ENCODE measurements around the gene FAM72A.
"Not testable (repeated sequence)": the region's sequence is repeated elsewhere in the genome, so short reads cannot be mapped to it uniquely, and the experiment has no call there.

Gene FAM72A

DNA sequence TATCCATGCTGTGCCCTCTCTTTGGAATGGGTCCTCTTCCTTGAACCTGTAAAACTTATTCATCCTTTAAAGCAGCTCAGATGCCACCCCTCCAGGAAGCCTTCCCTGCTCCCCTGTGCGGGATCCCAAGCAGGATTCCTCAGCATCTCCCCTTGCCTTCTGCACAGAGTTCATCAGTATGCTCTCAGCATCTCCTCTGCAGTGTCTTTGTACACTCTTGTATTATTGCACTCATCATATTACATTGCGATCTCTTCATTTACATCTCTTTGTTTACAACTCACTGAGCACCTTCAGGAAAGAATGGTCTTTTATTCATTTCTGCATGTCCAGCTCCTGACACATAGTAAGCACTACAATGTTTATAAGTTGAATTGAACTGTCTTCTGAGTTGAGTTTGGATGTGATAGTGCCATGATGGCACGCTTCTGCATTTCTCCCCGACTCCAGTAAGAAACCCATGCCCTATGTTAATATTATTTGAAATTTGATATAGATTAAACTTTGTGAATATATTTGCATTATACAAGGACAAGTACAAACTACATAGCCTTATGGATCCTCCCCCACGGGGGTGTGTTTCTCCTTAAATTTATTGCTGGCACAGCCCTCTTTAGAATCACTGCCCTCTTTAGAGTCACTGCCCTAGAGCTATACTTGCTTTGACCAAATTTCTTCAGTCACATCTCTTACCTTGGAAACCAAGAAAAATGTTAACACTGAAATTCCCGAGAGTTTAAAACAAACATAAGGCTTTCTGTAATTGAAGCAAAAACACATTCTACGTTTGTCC is 13.2 kb upstream of the FAM72A start:
- not testable (repeated sequence) for DNase-seq

- DNase-seq: not testable (repeated sequence)
Observed at GRCh38 chr1:206210802-206211201, 8.2 kb upstream of the FAM72A start.

- not testable (repeated sequence) for DNase-seq
Observed at GRCh38 chr1:206205569-206205968, 2.9 kb upstream of the FAM72A start.

DNA sequence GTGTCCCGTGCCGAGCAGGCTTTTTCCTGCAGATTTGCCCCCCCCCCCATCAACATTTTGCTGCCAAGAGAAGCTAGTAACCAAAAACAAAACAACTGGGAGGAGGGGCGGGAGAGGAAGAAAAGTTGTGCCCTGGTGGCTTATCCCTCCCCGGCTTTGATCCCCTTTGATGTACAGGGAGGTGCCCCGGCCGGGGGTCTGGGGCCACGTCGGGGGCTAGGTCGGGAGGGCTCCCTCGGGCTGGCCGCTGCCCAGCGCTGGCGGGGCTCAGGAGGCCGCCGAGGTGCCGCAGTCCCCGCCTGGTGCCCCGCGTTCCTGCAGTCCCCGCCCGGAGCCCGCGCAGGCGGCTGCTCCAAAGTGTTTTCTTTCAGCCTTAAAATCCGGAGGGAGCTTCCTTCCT is 2.2 kb upstream of the FAM72A start:
- DNase-seq: not testable (repeated sequence)

DNA sequence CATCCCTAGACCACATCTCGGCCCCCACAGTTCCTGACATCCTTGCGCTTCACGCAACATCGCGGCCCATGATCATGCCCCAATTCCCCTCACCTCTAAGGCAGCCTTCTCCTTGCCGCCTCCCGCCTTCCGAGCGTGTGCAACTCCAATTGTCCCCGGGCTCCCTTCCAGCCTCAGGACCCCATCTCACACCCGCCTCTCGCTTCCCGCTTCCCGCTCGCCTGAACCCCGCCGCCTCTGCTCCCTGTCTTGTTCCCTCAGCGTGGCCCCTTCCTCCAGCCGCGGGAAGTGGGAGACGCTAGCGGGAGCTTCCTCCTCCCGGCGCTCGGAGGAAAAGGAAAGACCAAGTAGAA is 1.5 kb upstream of the FAM72A start:
- DNase-seq: not testable (repeated sequence)

DNA sequence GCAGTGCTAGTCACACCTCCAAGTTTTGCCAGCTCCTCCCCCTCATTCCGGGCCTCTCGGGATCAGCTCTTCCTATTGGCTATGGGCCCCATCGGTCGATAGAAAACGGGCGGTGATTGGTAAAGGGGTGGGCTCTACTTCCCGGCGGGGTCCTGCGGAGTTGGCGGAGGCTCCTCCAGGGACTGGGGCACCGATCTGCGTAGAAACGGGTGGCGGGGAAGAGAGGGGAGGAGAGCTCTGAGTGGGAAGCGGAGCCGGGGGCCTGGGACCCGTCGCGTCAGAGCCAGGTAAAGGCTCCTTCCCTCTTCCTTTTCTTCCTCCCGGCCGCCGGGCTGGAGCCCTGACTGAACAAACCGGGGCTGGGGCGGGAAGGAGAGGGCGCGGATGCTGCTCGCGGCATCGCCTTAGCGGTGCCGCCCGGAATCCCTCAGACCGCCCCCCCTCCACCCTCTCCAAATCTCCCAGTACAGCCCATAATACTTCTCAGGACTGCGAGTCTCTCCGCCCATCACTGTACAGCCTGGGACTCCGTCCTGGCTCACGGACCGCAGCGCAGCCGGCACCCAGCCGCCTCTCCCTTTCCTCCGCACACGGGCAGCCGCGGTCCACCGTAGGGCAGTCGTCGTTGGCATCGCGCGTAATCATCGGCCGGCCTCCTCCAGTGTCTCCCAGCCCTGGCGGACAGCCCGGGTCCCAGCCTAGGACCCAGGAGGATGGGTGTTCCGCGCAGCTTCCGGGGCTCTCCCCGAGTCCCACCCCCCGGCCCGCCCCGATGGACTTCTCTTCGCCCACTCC is 922 bp upstream of the FAM72A start, which contains the start of gene SRGAP2:
Gene SRGAP2, plus strand, starts transcription at position 178 of the 795 bp plus-strand sequence. CDS start 2,430 bp downstream, outside the sequence.
- DNase-seq: peak; percentile 31

DNA sequence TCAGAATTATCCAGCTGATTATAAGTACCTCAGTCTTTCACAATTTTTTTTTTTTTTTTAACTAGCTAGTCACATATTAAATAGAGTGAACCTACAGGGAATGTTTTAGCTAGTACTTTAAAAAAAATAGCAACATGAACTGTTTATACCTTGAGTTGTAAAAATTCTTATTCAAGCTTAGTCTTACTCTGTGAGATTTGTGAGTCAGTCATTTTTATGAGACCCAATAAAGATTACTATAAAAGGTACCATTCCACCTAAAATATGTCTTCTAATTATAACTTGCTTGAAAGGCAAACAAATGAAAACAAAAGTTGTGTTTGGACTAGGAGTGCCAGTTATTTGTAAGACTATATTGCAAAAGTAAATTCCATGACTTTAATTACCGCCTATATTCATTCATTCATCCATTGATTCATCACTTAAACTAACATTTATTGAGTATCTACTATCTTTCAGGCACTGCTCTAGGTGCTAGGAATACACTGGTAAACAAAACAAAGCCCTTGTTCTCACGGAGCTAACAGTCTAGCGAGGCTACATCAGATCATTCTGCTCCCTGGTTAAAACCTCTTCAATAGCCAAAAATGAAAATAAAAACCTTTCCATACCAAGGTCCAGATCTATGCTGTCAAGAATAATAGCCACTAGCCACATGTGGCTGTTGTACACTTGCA is 5.8 kb downstream of the FAM72A start:
- DNase-seq: not testable (repeated sequence)

- not testable (repeated sequence) for DNase-seq
Observed at GRCh38 chr1:206195182-206195581, 7.5 kb downstream of the FAM72A start.

- DNase-seq: not testable (repeated sequence)
Observed at GRCh38 chr1:206186826-206187225, 15.8 kb downstream of the FAM72A start.

DNA sequence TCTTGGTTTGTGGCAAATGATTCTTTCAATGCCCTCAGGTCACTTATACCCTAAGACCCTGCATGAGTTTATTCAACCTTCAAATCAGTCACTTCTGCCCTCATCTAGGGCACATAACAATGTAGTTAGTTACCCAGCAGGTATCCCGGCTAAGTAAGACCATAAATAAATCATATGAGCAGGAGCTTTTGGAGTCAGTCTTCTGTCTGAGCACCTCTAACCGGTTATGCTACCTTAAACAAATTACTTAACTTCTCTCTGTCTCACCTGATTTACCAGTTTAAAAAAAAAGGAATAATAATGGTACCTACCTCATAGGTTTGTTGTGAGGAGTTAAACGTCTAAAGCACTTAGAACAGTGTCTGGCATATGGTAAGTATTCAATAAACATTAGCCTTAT is 16.9 kb downstream of the FAM72A start:
- not testable (repeated sequence) for DNase-seq

DNA sequence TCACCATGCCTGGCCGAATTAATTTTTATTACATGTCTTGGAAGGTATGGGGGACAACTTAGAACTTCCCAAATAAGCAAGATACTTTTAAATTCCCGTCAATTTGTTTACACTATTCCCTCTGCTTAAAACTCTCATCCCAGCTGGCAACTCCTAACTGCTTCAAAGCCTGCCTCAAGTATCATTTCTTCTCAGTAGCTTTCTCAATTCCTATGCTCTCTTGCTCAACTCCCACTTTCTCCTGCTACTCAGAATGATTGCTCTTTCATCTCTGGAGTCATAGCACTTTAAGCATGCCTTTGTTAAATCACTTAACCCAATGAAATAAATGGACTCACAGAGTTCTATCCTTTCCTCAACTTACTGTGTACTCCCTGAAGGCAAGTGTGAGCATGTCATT is 18.9 kb downstream of the FAM72A start:
- not testable (repeated sequence) for DNase-seq

DNA sequence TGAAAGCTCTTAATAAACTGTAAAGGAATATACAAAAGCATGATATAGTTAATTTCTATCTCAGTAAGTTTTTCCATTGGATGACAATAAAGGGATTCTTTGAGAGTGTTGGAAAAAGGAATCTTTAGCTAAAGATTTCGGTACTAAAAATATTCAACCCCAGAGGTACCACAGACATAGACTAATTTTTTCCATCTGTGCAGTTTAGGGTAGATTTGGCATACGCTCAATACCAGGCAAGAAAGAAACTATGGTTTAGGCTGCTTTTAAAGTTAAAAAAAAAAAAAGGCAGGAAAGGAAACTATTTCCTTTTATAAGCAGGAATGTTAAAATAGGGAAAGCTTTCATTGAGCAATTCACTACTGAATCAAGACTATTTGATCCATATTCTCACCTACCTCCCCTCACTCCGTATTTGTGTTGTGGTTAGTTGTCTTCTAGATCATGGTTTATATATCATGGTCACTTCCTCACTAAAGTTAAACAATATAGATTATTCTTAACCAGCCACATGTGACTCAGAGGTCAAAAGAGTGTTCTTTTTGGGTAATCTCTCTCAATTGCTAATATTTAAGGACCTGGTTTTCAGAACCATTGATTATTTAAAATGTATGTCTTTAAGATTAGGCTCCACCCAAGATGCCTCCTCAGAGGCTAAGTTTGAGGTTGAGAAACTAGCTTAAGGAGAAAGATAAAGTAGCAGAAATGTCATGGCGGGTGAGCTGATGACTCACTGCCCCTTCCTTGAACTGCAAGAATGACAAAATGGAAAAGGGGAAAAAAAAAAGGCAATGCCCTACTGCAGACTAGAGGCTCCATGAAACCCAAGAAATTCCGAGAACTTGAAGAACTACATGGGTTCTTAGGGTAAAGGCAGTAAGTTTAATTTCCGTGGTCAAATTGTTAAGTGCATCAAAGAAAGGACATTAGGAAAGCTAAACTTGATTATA is 20.0 kb downstream of the FAM72A start:
- DNase-seq: not testable (repeated sequence)

DNA sequence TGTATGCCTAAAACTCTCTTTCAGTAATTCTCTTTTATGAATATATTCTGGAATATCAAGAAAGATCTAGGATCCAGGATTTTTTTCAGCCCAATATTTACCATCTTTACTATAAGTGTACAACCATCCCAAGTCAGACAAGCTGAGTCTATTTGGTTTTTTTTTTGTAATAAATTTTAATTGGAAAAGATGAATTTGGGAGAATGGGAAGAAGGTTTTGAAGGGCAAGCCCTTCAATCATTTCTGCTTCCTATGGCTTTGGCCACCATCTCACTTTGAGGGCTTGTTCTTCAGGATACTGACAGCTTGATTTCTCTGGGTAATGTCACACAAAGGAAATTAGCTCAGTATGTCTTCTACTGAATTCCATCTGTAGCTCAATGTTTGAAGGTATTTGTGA is 23.0 kb downstream of the FAM72A start:
- DNase-seq: not testable (repeated sequence)

- not testable (repeated sequence) for DNase-seq
Observed at GRCh38 chr1:206178061-206178989, 24.3 kb downstream of the FAM72A start.

DNA sequence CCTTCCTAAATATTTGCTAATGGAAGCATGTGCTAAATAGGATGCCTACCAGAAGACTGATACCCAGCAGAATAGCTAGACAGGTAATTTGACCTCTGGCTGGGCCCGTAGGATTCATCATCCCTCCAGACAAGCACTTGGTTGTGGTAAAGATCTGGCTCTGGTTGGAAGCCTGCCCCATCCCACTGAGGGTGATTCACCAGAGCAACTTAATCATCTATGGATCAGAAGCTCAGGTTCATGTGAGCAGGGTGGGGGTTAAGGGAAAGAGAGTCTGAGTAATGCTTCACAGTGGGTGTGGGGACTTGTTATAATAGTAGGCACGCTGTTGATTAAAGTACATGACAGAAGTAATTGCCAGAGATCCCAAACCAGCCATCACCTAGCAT is 26.5 kb downstream of the FAM72A start:
- DNase-seq: not testable (repeated sequence)

GRCh38 chr1:206175459-206176113 is 27.1 kb downstream of the FAM72A start:
- not testable (repeated sequence) for DNase-seq

GRCh38 chr1:206174182-206174868 is 28.3 kb downstream of the FAM72A start:
- not testable (repeated sequence) for DNase-seq

- DNase-seq: not testable (repeated sequence)
Observed at GRCh38 chr1:206173110-206173719, 29.4 kb downstream of the FAM72A start.

GRCh38 chr1:206169794-206170193 is 32.8 kb downstream of the FAM72A start:
- not testable (repeated sequence) for DNase-seq

Data from activated effector memory CD4-positive, alpha-beta T cell treated with Interleukin-2 at 50 U/mL for 16 hours (primary cell).